NCI-H2081 treated with DMSO at 0.1 percent for 48 hours (cell line): ENCODE results near the gene ASTN1.
A peak's percentile ranks its signal among the peaks of the same experiment; 100 is the strongest.

Source experiments
- DNase-seq: peaks from one replicate; lab custom pipeline; 2025; lab: John Stamatoyannopoulos, UW

Gene ASTN1

DNA sequence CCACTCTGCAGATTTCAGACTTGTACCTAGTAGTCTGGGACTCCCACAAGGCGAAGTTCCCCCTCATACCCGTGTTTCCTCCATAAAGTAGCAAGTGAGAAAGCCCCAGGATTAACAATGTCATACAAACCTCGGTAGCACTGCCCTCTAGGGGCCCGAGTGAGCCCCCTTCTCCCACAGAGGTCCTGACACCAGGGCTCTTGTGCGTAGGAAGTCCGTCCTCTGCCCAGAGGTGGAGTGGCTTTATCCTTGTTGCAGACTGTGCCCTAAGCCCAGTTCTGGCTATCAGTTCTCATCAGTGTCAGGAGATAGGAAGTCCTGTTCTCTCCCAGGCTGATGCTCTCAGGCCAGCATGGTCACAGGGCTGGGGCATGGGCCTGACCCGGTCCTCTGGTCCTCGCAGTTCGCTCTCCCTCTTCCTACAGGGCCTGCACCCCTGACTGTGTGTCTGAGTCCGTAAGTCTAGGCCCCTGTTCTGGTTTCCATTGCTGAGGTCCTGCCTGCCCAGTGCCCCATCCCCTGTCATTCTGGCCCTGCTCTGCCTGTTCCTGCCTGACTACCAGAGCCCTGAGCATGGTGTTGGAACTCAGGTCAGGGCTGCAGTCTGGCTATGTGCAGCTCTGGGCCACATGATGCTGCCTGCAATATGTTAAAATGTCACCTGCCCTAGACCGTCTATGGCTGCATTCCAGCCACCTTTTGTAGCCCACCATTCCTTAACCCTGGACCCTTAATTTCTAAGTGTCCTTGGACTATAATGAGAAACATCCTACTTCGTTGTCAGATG lies 285.6 kb downstream of the ASTN1 start:
- DNase-seq = no peak

DNA sequence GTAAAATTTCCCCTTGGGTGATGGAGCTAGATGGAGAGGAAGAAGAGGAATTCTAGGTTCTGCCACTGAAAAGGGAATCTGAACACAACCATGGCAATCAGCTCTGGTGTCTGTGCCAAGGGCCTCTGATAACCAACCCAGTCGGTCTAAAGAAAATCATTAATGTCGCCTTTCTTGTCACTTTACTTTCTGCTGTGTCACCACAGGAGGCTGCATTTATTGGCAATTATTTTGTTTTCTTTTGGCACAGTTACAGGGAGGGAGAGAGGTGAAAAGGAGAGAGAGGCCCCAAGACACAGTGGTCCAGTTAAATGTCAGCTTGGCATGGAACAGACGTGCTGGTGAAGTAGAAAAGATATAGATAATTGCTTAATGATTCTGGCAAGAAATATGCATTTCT lies 287.0 kb downstream of the ASTN1 start:
- no peak for DNase-seq

DNA sequence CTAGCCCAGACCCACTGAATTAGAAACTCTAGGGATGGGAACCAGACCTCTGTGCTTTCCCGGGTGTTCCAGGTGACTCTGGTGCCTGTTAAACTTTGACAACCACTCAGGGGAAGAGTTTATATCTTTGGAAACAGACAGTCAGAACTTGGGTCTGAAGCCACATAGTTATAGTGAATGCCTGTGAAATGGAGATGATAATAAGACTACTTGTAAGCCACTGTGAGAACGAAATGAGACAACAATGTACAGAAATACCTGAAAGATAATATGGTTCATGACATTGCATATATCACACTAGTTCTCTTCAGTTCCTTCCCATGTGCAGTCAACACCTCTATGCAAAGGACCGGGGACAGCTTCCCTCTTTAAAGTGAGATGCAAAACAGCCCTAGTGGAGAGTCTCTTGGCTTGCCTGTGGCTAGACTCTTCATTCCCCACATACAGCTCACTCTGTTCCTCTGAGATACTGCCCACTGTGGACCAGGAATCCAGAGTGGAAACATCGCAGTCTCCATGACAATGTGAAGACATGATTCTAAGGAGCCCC lies 287.5 kb downstream of the ASTN1 start:
- DNase-seq = no peak

DNA sequence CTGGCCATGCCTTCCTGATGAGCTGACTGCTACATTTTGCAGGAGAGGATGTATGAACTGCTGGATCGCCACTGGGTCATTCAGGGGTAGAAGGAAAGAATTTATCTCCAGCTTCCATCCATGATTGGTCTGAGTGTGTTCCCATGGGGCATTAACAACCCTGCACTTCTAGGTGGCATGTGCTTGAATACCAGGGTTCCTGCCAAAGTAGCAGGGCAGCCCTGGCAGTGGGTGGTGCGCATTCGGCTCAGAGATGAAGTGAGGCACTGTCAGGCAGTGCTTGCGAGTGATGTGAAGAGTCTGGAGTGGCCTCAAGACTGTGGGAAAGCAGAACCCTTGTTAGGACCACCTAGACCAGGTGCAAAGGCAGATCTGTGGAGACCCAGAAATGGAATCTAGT lies 294.9 kb downstream of the ASTN1 start:
- no peak for DNase-seq

DNA sequence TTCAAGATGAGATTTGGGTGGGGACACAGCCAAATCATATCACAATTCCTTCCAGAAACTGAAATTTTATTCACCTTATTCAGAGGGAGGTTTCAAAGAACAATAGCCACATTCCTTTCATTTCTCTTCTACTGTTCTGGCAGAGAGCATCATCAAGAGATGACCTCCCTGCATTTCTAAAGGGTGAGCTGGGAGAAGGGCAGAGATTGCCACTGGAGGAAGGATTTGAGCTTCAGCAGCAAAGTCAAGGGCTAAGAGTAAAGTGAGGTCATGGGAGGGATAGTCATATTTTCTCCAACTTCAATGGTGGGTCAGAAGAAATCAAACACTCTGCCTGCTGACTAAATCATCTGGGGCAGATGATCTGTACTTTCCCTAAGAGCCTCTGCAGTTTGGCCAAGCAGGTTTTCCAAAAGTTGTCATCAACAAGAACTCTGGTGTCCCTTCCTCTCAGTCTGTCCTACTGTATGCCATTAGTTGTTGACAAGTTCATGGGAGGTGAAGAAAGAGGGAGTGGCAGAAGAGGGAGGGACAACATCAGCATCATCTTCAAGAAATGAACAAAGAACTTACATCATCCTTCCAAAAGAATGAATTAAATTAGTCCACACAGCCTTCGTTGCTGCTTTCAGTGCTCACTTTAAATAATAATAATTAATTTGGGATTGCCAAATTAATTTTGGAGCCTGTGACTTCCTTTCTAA lies 298.3 kb downstream of the ASTN1 start:
- DNase-seq = no peak

DNA sequence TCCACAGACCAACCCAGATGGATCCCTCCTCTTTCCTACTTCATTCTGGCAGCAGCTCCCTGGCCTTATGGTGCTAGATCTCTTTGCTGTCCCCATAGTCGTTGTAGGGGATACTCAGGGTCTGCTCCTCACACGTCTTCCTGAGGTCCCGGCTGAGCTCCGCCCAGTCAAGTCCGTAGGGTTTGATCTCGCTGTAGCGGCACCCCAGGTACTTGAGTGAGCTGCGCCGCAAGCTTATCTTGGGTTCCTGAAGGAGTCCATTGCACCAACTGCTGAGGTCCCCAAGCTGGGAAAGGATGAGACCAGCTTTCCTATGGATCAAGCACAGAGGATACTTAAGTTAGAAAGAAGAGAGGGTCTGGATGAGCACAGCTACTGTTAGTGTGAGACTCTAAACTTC lies 300.3 kb downstream of the ASTN1 start:
- no peak for DNase-seq

DNA sequence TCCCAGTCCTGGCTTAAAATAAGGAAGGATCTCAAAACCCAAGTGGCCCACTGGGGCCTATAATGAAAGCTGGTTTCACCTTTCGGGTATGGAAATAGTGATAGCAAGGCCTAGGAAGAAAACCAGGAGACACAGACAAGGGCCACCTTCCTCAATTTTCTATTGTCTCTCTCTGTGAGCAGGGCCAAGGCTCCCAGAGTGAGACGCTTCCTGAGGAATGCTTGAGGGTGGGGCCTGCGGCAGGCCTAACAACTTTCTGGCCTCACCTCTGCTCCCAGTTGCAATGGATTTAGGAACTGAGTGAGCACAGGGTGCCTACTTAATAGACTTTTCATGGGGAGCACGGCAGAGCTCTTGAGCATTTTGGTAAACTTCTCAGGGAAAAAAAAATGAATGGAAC lies 300.9 kb downstream of the ASTN1 start:
- no peak for DNase-seq

DNA sequence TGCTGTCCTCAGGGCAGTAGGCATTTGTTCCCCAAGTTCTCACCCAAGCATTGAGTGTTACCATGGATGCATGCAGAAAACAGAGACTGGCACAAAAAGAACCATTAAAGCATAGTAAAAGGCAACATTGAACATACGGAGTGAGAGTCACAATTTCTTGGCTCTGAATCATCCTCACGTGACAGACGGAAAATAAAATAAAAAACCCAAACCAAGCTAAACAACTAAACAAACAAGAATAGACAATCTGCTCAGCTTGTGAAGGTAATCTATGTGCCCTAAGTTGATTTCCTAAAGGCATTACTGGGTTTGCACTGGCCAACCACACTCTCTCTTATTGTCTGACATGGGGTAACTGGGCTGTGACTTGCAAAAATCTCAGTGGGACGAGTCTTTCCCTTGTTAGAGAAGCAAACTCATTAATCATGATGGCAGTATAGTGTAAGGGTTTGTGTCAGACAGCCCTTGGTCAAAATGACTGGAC lies 306.0 kb downstream of the ASTN1 start:
- no peak for DNase-seq

DNA sequence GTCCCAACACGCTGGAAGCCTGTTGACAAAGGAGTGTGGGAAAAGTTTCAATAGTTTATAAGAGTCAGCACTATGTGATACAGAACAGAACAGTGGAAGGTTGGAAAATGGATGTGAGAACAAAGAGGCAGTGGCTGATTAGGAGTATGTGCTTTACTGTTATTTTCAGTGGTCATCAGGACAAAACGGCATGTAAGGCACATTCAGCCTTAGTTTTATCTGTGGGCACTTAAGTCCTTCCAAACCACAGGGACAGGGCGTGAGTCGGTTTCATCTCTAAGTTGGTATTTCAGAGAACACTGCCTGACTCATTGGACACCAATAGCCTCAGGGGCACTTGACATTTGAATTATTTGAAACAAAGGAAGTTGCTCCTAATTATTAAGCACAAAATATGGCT lies 306.9 kb downstream of the ASTN1 start:
- no peak for DNase-seq

DNA sequence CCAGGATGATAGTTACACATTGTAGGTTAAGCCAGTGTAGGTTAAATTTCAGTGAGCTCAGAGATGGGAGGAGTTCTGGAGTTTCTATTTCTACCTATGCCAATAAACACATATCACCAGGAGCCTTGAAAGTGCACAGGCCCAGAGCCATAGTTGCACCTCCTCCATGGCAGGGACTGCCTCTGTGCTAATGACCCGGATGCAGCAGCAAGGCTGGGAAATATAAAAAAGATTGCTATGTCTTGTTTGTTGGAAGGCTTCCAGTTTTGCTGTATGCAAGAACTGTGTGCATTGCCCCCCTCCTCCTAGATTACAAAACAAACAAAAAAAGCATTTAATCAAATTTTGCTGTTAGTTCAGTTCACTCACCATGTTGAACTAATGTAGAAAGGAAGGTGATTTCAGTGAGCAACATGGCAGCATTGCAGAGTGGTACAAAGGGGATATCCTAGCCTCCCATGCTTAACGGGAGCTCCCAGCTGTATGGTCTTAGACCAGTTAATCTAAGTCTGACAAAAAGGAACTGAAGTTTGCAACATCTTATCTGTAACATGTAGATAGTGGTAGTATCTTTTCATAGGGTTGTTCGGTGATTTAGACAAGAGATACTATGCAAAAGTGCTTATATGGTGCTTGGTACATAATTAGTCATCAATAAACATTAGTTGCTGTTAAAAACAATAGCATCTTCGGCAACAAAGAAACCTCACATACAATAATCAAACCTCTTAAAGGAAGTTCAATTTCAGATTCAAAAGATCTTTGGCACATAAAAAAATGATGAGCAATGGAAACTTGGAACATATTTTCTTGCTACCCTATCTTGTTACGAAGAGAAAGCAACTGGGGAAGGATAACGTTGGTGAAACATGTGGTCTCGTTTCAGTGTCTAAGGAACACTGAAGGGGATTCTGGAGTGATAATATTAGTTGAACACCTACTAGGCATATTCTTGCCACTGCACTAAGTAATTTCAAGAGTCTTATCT lies 309.5 kb downstream of the ASTN1 start:
- peak; percentile 80 for DNase-seq

DNA sequence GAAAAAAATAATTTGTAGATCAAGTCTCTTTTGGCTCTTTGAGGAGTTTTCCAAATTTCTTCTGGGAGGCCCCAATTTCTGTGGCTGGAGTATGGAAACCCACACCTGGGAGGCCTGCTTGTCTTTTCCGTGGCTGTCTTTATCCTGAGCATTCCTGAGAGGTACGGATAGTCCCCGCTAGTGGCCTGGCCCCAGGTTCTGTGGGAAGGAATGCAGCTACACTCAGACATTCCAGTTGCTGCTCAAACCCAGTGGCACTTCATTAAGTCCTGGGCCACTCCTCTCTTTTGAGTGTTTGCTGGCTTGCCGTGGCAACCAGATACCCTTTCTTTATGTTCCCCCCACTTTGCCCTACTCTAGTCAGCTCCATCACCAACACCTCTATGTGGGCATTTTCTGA lies 310.4 kb downstream of the ASTN1 start:
- DNase-seq = no peak

DNA sequence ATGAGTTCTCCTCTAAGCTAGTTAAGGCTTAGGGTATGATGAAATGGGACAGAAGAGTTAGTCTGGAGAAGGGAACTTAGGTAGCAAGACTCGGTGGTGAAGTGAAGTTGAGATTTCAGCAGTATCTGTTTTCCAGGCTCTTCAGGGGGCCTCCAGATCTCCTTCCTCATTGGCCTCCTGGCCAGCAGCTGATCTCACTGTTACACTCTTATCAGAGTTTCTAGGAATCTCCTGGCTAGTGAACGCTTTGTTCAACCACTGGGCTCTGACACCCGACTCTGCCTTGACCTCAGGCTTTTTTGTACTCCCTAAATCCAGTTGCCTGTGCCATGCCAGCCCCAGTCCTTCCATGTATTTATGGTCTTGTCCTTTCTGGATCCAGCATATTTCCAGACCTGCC lies 311.0 kb downstream of the ASTN1 start:
- DNase-seq = no peak

DNA sequence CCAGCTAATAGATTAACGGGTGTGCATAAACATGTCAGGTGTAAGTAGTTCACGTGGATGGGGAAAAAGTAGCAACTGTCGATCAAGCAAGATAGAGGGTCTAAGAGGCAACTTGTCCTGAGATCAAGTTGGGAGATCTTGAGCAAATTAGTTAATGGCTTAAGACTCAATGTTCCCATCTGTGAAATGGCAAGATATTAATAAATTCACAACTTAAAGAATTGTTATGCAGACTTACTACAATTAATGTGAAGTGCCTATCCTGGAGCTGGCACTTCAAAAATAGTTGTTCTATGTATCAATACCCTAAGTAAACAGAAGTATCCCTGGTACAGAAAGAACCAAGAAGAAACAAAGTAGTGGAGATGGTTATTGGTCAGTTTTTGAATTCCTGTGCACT lies 312.4 kb downstream of the ASTN1 start:
- no peak for DNase-seq

DNA sequence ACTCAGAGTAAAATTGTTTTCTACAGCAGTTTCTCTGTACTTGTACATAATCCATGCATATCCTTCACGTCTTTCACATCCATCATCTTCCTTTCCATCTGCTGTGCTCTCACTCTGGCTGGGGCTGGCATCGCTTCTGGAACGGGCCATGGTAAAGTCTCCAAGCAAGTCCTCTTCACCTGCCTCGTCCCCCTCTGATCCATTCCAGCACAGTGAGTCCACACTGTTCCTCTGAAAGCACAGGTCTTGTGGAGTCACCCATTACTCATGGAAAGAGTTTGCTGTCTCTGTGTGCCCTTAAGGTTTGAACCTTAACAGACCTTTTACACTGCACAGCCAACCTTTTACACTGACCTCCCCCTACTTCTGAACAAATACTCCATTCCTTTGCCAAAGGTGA lies 313.6 kb downstream of the ASTN1 start:
- no peak for DNase-seq

DNA sequence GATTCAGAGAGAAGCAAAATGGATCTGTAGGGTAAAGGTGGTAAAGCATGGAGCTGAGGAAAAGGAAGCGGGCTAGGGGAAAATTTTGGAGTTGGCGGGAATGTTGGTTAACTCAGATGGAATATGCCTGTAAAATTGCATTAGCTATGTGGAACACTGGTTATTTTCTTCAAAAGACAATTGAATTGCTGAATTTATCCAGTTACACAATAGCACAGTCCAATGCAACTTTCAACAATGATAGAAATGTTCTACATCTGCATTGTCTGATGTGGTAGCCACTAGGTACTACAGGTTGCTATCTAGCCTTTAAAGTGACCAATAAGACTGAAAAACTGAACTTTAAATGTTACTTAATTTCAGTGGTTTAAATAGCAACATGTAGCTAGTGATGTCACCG lies 315.2 kb downstream of the ASTN1 start:
- no peak for DNase-seq

DNA sequence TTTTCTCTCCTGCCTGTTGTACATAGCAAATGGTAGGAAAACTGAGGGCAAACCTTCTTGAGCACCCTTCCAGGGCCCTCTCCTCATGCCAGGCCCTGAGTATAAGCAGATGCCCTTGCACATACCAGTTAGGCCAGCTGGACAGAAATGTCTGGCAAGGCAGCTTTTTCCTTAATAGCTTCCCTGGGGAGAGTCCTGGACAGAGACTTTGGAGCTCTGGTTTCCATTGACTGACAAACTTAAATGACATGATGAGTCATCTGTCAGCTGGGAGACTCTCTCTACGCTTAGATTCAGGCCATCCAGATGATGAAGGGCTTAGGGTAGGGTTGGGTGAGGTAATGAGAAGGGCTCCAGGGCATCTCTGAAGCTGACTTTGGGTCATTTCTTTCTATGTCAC lies 317.5 kb downstream of the ASTN1 start:
- no peak for DNase-seq

DNA sequence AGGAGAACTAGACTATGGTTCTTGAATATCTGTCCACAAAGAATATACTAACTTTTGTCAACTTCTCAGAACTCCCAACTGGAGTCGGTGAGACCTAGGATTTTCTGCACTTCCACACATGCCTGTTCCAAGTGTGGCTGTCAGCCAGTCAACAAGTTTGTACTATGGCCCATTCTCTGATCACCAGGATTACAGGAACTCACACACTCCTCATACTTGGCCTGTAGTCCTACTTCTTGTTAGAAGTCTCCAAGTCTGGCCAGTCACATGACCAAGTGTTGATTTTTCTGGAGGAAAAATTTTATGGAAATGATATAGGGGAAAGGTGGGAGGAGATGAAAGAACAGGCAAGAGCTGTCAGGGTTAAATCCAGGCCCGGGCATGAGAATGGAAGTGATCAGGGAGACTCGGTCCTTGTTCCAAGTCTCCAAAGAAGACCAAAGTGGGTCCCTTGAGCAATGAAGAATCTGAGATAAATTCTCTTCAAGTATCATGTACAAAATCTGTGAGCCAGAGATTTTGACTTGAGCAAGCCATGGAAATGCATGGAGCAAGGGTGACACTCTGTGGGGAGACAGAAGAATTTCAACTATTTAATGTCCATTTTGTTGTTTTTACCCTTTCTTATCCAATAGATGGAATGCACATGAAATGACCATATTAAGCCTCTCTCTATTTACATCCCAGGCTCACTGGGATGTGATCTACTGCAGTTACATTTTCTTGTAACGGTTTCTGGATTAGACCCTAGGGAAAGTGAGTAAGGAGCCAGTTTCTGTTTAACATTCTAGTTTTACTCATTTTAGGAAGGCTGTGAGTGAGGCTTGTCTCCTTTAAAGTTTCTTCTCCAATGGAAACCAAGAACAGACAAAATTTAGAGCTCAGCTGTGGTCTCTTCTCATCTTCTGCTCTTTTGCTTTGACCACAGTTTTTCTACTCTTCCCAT lies 320.9 kb downstream of the ASTN1 start:
- no peak for DNase-seq

DNA sequence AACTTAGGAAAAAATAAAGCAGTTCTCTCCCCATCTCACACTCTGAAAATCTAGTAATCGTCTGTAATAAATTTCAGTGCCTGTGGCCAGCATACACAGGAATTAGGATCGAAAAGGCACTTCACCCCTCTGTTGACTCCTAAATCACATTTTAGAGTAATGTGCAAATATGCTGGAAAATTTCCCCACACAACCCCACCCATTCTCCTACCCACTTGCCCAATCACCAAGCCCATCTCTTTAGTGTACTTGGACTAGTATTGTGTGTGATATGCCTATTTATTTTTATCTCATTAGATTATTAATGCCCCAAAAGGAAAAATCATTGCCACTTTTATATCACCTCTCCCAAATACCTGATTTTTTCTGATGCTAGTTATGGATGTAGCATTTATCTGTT lies 323.3 kb downstream of the ASTN1 start:
- DNase-seq = no peak

DNA sequence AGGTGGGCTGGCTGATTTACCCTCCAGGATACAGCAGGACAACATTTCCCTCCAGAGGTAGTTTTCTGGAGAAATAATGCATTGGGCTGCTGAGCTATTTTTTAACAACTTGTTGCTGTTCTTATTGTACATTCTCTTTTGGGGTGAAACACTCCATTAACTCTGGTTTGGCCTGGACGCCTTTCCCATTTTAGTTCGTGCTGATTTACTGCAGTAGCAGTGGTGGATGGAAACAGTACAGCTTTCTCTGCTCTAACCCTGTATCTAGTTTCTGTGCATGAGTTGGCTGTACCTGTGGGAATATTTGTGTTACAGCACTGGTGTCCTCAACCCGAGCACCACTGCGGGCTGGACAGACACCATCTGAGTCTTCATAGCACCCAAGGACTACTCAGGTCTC lies 325.3 kb downstream of the ASTN1 start:
- no peak for DNase-seq

DNA sequence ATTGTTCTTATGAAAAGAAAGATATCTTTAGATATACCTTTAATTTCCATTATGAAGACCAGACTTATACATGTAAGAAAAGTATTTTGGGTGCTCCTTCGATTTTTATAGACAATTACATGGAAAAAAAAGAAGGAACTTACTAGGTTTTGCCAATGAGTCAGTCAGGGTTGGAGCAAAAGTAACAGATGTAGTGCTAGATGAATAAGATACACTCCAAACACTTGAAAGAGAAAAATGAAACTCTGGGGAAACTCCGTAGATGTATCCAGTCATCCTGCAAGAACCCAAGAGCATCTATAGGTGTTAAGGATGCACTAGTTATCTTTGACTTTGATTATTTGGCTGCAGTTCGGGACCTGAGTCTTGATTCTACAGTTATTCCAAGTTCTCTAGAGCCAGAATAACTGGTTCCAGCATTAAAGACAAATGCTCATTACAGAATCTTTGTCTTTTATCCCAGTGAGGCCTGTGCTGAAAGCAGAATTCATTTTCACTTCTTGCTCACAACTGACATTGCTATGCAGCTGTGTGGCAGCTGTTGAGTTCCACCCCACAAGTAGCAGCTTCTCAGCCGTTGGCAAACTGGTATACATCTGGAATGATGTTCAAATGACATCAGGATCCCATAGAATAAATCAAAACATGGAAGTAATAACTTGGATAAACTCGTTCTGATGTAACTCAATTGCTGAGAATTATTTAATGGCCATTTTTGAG lies 326.1 kb downstream of the ASTN1 start:
- no peak for DNase-seq
